ENCODE measurements around the gene PHACTR4.
A peak's percentile ranks its signal among the peaks of the same experiment; 100 is the strongest.
"Not testable (repeated sequence)": the region's sequence is repeated elsewhere in the genome, so short reads cannot be mapped to it uniquely, and the experiment has no call there.

PHACTR4 gene

DNA sequence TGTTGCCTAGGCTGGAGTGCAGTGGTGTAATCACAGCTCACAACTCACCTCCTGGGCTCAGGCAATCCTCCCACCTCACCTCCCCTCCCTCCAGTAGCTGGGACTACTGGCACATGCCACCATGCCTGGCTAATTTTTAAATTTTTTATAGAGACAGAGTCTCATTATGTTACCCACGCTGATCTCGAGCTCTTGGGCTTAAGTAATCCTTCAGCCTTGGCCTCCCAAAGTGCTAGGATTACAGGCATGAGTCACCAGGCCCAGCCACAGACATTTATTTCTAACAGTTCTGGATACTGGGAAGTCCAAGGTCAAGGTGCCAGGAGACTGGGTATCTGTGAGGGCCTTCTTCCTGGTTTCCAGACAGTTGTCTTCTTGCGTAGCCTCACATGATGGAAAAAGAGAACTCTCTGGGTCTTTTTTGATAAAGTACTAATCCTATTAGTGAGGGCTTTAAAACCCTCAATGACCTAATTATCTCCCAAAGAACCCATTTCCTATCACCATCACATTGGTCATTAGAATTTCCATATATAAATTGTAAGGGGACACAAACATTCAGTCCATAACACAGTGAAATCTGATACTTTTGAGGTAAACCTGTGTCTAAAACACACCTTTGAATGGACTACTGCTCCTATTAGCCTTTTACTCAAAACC is 67.9 kb downstream of the PHACTR4 start:
- peak; percentile 60 to 76 for DNase-seq

GRCh38 chr1:28437924-28438699 is 68.6 kb downstream of the PHACTR4 start:
- peak; percentile 91 to 93 for DNase-seq

GRCh38 chr1:28439320-28439719 is 69.8 kb downstream of the PHACTR4 start:
- no peak for DNase-seq

- no peak for DNase-seq
Observed at GRCh38 chr1:28441674-28442073, 72.1 kb downstream of the PHACTR4 start.

DNA sequence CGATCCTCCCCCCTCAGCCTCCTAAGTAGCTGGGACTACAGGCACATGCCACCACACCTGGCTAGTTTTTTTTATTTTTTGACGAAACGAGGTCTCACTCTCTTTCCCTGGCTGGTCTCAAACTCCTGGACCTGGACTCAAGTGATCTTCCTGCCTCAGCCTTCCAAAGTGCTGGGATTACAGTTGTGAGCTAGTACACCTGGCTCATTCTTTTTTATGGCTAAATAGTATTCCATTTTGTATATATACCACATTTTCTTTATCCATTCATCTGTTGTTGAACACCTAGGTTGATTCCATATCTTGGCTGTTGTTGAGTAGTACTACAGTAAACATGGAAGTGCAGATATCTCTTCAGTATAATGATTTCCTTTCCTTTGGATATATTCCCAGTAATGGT is 74.0 kb downstream of the PHACTR4 start:
- DNase-seq = no peak

- DNase-seq = no peak
Observed at GRCh38 chr1:28447679-28448078, 78.1 kb downstream of the PHACTR4 start.

- DNase-seq = not testable (repeated sequence)
Observed at GRCh38 chr1:28448094-28448611, 78.6 kb downstream of the PHACTR4 start.

GRCh38 chr1:28449904-28450303 is 80.4 kb downstream of the PHACTR4 start:
- no peak for DNase-seq

- DNase-seq = no peak
Observed at GRCh38 chr1:28450561-28450960, 81.0 kb downstream of the PHACTR4 start.

- DNase-seq = no peak
Observed at GRCh38 chr1:28451011-28451410, 81.5 kb downstream of the PHACTR4 start.

GRCh38 chr1:28456078-28456477 is 86.5 kb downstream of the PHACTR4 start:
- peak; percentile 32 to 41 for DNase-seq

- DNase-seq = no peak
Observed at GRCh38 chr1:28457678-28458077, 88.1 kb downstream of the PHACTR4 start.

GRCh38 chr1:28458237-28459228 is 89.0 kb downstream of the PHACTR4 start:
- DNase-seq = peak in 1 of 2 donors; percentile 2

- no peak for DNase-seq
Observed at GRCh38 chr1:28466226-28466778, 96.8 kb downstream of the PHACTR4 start.

DNA sequence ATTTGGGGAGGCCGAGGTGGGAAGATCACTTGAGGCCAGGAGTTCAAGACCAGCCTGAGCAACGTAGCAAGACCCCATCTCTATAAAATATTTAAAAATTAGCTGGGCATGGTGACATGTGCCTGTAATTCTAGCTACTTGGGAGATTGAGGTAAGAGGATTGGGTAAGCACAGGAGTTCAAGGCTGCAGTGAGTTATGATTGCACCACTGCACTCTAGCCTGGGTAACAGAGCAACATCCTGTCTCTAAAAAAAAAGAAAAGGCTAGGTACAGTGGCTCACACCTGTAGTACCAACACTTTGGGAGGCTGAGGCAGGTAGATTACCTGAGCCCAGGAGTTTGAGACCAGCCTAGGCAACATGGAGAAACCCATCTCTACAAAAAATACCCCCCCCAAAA is 100.6 kb downstream of the PHACTR4 start:
- DNase-seq = no peak

GRCh38 chr1:28479497-28479896 is 110.0 kb downstream of the PHACTR4 start:
- not testable (repeated sequence) for DNase-seq

GRCh38 chr1:28480308-28480707 is 110.8 kb downstream of the PHACTR4 start:
- DNase-seq = no peak

- DNase-seq = no peak
Observed at GRCh38 chr1:28482138-28482537, 112.6 kb downstream of the PHACTR4 start.

- no peak for DNase-seq
Observed at GRCh38 chr1:28482702-28483101, 113.2 kb downstream of the PHACTR4 start.

DNA sequence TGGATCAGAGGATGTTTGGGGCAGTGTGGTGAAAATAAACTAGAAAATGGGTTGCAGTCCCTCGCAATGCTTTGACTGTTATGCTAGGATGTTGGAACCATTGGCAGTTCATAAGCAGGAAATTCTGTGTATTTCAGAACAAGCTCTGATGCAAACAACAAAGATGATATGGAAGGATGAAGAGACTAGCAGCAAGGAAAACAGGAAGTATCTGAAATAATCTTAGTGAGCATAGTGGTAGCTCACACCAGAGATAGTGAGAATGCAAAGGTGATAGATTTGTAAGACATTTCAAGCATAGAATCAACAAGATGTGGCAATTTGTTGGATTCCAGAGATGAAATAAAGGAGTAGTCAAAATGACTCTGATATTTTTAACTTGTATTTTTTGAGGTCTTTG is 125.2 kb downstream of the PHACTR4 start:
- DNase-seq = no peak

DNA sequence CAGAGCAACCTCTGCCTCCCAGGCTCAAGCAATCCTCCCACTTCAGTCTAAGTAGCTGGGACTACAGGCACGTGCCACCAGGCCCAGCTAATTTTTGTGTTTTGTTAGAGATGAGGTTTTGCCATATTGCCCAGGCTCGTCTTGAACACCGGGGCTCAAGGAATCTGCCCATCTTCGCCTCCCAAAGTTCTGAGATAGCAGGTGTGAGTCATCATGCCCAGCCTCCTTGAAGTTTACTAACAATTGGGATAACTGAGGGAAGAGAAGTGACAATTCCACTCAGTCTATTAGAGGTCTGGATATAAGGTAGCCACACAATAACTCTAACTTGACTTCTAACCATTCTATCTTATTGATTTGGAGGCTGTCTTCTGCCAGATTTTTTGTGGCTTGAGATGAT is 130.0 kb downstream of the PHACTR4 start:
- no peak for DNase-seq

- no peak for DNase-seq
Observed at GRCh38 chr1:28501925-28502324, 132.4 kb downstream of the PHACTR4 start.

All from inflammatory macrophage (primary cell).